Body of pancreas (tissue), 4 donors: ENCODE results near the gene ALKAL2. TPM values are rescaled to one million over a fixed set of nuclear protein-coding genes. Genes with fewer than 3 reads are reported as not detected.
A peak's percentile ranks its signal among the peaks of the same experiment; 100 is the strongest.

Experiments
- ATAC-seq: fragments of 150-250 bp; one replicate; pipeline ENCODE4 v1.9.1; 2016
- DNase-seq, 4 donors: peaks; one replicate each; pipeline ENCODE4 v3.0.0-alpha.2; 2019
- H3K27ac ChIP-seq, 4 donors: fragments of 200-600 bp; sonication (generic); 1 replicate in 3 of 4; 2 replicates in 1 of 4; pipeline versions ENCODE4 v1.5.1 to v1.6.1; 2016 to 2019; ENCODE audit warnings: mild to moderate bottlenecking in 1 of 4, mixed read lengths in 1 of 4, moderate library complexity in 1 of 4
- H3K27me3 ChIP-seq, 2 donors: fragments of 200-600 bp; sonication (generic); one replicate each; pipeline ENCODE4 v1.6.0; 2016; ENCODE audit warnings: mild to moderate bottlenecking in 1 of 2
- H3K36me3 ChIP-seq, 2 donors: fragments of 200-600 bp; sonication (generic); replicated peaks in 1 of 2; 2 replicates each; pipeline ENCODE4 v1.5.1; 2016; ENCODE audit warnings: low read depth in 2 of 2; ENCODE audit not compliant: insufficient read depth in 1 of 2
- H3K4me1 ChIP-seq: fragments of 200-600 bp; sonication (generic); one replicate; pipeline ENCODE4 v1.6.0; 2016
- H3K4me3 ChIP-seq, 2 donors: fragments of 200-600 bp; sonication (generic); 1 replicate in 1 of 2; 2 replicates in 1 of 2; pipeline ENCODE4 v1.5.1; 2016 to 2019
- H3K9me3 ChIP-seq, 3 donors: fragments of 200-600 bp; sonication (generic); 1 replicate in 2 of 3; 2 replicates in 1 of 3; pipeline ENCODE4 v1.5.1; 2016
- POLR2A ChIP-seq, 3 donors: fragments of 450-650 bp; IDR thresholded peaks; one replicate each; pipeline ENCODE4 v1.6.1; 2016; ENCODE audit warnings: antibody characterized with exemption in 3 of 3, mild to moderate bottlenecking in 2 of 3
- WGBS, 2 donors: methylation state at CpG; one replicate each; pipeline ENCODE4 v1.1.5; 2017; 5-methylcytosine and 5-hydroxymethylcytosine counted together
- intact Hi-C: fragments of 100-400 bp; cut with DNase I; formaldehyde crosslinking; loops from one replicate; pipeline ENCODE4 v1.15.1; 2023
- total RNA-seq, 2 donors: library from RNA; depleted of rRNA; stranded (reverse); fragments of >200 nt; gene quantifications; one replicate each; pipeline ENCODE4 v1.1.0, GENCODE V29; 2016
- TF ChIP-seq, protein P1 (sequence below), 7 experiments: fragments of 450-650 bp in 4 of 7; fragments of 200-600 bp in 3 of 7; sonication (generic) in 3 of 7; IDR thresholded peaks; one replicate each; pipeline ENCODE4 v1.5.1; 2016 to 2019; ENCODE audit warnings: antibody characterized with exemption in 7 of 7

Gene ALKAL2
- total RNA-seq, 2 donors from 2014 or later, result 56.6 to 104 TPM

GRCh38 chr2:280650-281110 is 7.2 kb downstream of the ALKAL2 start:
- intact Hi-C loops, result no loop called here
- H3K4me3 ChIP-seq, result no peak overlapping the region
- 23 to 28% methylated on average over 7 of the region's 7 CpGs for WGBS, 2 donors
- peaks cover 0 to 6% of the 10 kb centered on the region in 2 donors for H3K36me3 ChIP-seq
- H3K27me3 ChIP-seq, result no peaks in the 10 kb centered on the region
- no peaks in the 10 kb centered on the region for H3K9me3 ChIP-seq
- peaks cover 91% of the 10 kb centered on the region for H3K4me1 ChIP-seq
- DNase-seq, result peak; percentile 55 to 79 (median 66)
- H3K27ac ChIP-seq, result peak overlapping the region; percentile 42 to 92 (median 90)
- TF ChIP-seq, protein P1, sequence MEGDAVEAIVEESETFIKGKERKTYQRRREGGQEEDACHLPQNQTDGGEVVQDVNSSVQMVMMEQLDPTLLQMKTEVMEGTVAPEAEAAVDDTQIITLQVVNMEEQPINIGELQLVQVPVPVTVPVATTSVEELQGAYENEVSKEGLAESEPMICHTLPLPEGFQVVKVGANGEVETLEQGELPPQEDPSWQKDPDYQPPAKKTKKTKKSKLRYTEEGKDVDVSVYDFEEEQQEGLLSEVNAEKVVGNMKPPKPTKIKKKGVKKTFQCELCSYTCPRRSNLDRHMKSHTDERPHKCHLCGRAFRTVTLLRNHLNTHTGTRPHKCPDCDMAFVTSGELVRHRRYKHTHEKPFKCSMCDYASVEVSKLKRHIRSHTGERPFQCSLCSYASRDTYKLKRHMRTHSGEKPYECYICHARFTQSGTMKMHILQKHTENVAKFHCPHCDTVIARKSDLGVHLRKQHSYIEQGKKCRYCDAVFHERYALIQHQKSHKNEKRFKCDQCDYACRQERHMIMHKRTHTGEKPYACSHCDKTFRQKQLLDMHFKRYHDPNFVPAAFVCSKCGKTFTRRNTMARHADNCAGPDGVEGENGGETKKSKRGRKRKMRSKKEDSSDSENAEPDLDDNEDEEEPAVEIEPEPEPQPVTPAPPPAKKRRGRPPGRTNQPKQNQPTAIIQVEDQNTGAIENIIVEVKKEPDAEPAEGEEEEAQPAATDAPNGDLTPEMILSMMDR (IDR thresholded peaks at IDR 0.05), result peak in 3 of 7 experiments; percentile 19 to 35 (median 31)
- peak in 2 of 3 donors; percentile 53 to 55 for TF ChIP-seq POLR2A (IDR thresholded peaks at IDR 0.05)
- ATAC-seq, result peak; percentile 93

DNA sequence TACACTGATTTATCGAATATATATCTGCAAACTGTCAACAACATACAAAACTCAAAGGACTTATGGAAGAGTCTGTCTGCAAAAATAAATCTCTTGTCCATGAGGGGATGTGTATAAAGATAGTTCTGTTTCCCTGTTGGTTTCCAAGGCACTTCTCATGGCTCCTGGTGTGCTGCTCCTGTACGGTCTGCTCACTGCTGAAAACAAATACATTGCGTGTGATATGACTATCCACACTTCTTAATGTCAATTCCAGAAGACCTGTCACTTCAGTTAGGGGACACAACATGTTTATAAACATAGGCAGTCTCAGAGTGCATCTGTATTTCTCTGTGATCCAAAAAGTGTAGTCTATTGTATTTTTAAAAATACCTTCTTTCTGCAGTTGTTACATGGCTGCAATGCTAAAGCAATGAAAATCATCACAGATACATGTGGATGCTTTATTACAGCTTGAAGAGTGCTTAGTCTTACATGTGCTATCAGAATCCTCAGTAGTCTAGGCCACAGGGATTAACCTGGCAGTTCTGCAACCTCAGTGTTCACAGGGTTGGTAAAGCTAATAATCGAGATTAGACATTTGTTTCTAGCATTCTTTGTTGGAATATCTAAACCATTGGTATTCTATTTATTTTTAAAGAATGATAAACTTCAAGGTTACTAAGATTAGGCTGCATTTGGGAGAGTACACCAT is 7.8 kb downstream of the ALKAL2 start:
- DNase-seq (peak in 1 of 4 donors; percentile 37), ATAC-seq (no peak)
- Histone ChIP-seq H3K27ac (peak overlapping the region; percentile 59 to 92 (median 90)), H3K9me3 (no peaks in the 10 kb centered on the region), H3K4me3 (no peak overlapping the region), H3K4me1 (peaks cover 85% of the 10 kb centered on the region), H3K27me3 (no peaks in the 10 kb centered on the region), H3K36me3 (peaks cover 0 to 6% of the 10 kb centered on the region in 2 donors)
- intact Hi-C loops, result no loop called here
- 12 to 32% methylated on average over 4 of the region's 4 CpGs for WGBS, 2 donors
- TF ChIP-seq, protein P1 (IDR thresholded peaks at IDR 0.05), result no peak
- TF ChIP-seq POLR2A (IDR thresholded peaks at IDR 0.05), result no peak

DNA sequence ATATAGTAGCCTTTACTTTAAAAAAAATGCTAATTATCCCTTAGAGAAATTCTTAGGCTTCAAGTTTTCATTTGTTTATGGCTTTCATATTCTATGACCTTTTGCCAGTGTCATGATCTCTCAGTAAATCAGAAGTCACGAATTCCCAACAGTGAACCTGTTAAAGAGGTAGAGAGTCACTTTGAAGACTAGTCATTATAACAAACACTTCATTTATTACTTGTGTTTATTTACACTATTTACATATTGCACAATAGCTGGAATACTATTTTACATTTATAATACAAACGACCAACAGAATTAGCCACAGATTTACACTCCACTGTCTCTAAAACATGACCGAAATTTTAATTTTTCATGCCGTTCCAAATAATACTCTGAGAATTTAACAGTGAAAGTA is 8.5 kb downstream of the ALKAL2 start:
- no peak overlapping the region for H3K4me3 ChIP-seq
- peaks cover 0 to 6% of the 10 kb centered on the region in 2 donors for H3K36me3 ChIP-seq
- intact Hi-C loops, result no loop called here
- TF ChIP-seq, protein P1 (IDR thresholded peaks at IDR 0.05), result no peak
- no peak for TF ChIP-seq POLR2A (IDR thresholded peaks at IDR 0.05)
- ATAC-seq (no peak), DNase-seq (no peak)
- peak overlapping the region; percentile 7 to 92 (median 90) for H3K27ac ChIP-seq
- no peaks in the 10 kb centered on the region for H3K9me3 ChIP-seq
- peaks cover 78% of the 10 kb centered on the region for H3K4me1 ChIP-seq
- 54 to 56% methylated on average over 4 of the region's 4 CpGs for WGBS, 2 donors
- H3K27me3 ChIP-seq, result no peaks in the 10 kb centered on the region

DNA sequence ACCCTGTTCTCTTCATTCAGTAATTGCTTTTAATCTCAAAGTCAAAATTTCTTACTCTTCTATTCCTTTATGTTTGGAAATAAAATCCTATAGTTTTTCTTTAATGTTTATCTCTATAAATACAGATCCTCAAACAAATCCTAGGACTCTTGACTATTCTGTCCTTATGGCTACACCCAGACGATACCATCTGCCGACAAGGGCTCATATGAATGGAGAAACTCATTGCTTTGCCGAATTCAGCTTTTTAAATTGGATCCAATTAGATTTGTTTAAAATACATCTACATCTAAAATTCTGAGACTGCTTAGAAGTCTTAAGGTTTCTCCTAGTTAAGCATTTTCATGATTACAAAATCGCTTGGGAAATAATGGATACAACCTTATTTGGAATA is 9.0 kb downstream of the ALKAL2 start:
- no peak overlapping the region for H3K4me3 ChIP-seq
- intact Hi-C loops, result no loop called here
- peak overlapping the region in 3 of 4 donors; percentile 90 to 92 (median 91) for H3K27ac ChIP-seq
- no peaks in the 10 kb centered on the region for H3K9me3 ChIP-seq
- H3K4me1 ChIP-seq, result peaks cover 74% of the 10 kb centered on the region
- H3K27me3 ChIP-seq, result no peaks in the 10 kb centered on the region
- 84 to 92% methylated on average over 4 of the region's 4 CpGs for WGBS, 2 donors
- no peak for TF ChIP-seq POLR2A (IDR thresholded peaks at IDR 0.05)
- ATAC-seq, result no peak
- peaks cover 0 to 6% of the 10 kb centered on the region in 2 donors for H3K36me3 ChIP-seq
- no peak for DNase-seq

DNA sequence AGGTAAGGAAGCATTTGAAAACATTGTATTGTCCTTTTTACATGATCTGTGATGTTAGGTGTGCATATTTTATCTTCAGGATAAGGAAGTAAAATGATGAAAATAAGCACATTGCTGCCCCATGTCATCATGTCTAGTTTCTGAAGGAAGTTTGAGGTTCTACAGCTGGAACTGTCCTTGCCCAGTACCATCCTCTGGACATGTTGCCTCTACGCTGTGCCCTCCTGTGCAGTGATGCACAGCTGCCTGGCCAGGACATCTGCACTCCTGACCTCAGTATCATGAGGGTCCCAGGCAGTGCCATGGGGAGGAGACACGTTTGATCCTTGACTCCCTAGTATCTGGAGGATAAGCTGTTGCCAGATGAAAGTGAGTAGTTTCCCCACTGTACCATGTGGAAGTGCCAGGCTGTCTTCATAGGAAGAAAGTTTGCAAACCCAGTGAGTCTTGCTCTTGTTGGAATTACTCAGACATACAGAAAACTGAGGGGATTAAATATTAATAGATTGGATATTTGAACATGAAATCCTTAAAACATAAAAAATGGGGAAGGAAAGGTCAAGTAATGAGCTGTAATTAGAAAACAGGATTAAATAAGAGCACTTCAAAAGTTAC is 9.5 kb downstream of the ALKAL2 start:
- H3K4me3 ChIP-seq, result no peak overlapping the region
- ATAC-seq (no peak), DNase-seq (no peak)
- H3K27ac ChIP-seq, result peak overlapping the region; percentile 22 to 92 (median 90)
- WGBS, 2 donors, result 74 to 79% methylated on average over 2 of the region's 2 CpGs
- H3K4me1 ChIP-seq, result peaks cover 74% of the 10 kb centered on the region
- intact Hi-C loops, result no loop called here
- no peaks in the 10 kb centered on the region for H3K27me3 ChIP-seq
- peaks cover 0 to 6% of the 10 kb centered on the region in 2 donors for H3K36me3 ChIP-seq
- H3K9me3 ChIP-seq, result no peaks in the 10 kb centered on the region
- no peak for TF ChIP-seq POLR2A (IDR thresholded peaks at IDR 0.05)
- TF ChIP-seq, protein P1 (IDR thresholded peaks at IDR 0.05), result no peak
